Measurements from ENCODE around the gene SUN3.

The SUN3 gene, protein sequence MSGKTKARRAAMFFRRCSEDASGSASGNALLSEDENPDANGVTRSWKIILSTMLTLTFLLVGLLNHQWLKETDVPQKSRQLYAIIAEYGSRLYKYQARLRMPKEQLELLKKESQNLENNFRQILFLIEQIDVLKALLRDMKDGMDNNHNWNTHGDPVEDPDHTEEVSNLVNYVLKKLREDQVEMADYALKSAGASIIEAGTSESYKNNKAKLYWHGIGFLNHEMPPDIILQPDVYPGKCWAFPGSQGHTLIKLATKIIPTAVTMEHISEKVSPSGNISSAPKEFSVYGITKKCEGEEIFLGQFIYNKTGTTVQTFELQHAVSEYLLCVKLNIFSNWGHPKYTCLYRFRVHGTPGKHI

DNA sequence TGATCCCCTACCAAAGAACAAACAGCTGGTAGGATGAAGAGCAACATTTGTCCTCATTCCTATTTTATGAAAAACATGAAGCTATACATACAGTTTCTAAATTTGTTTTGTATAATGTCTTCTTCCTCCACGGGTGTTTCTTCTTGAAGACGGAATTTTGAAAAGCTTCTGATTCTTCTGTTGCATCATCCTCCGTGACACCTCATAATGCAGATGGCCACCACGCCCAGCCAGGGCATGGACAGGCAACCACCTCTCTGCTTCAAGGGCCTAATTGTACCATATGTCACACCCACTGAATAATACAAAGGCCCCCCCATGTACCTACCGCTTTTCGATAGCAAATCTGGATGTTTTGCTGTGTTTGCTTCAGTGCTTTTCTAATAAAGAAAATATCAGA, at the start of gene SUN3:
SUN3 (minus strand) TSS at position 170 of the 400 bp plus-strand sequence; CDS start at position 1, 169 bp downstream.
- DNase-seq (ENCODE audit: low read depth): no peak

DNA sequence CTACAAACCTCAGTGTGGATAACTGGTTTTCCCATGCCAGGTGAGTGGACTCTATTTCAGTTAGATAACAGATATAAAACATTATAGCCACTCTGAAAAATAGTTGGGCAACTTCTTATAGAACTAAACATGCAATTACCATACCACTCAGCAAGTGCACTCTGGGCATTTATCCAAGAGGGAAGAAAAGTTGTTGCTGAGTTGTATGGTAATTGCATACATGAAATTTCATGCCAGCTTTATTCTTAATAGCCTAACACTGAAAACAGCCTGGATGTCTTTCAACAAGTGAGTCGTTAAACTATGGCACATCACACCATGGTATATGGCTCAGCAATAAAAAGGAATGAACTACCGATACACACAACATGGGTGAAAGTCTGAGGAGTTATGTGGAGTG, 49.6 kb upstream of the SUN3 start:
- DNase-seq (ENCODE audit: low read depth): no peak

DNA sequence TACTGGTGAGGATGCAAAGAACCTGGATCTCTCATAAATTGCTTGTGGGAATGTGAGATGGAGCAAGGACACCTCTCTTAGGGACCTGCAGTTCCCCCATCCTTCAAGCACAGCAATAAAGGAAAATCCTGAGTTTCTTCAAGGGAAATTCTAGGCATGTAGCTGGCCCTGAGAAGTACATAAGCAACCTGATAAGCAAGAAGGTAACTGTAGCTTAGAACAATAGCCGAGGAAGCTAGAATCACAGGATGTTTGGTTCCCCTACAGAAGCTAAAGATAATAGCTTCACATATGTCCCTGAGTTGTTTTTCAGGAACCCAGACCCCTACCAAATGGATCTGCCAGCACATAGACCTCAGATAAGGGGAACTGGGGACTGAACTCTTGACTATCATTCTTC, 48.5 kb upstream of the SUN3 start:
- DNase-seq (ENCODE audit: low read depth): no peak

DNA sequence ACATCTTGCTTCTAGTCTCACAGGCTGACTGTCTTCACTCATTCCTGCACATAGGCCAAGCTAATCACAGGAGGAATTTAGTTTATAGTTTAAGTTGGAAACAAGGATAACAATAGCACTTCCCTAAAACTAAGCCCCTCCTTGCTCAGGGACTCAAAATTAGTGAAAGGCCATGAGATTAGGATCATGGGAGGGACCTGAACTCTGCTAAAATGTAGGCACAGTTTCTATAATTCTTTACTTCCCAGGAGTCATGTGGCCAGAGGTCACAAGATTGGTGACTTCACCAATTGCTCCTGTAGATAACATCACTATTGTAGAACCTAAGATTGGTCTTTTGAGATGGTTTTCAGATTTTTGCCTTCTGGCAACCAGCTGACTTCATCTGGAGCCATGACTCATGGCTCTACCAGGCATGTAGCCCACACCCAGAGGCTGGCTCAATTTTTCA, 45.3 kb upstream of the SUN3 start:
- no peak for DNase-seq (ENCODE audit: low read depth)

DNA sequence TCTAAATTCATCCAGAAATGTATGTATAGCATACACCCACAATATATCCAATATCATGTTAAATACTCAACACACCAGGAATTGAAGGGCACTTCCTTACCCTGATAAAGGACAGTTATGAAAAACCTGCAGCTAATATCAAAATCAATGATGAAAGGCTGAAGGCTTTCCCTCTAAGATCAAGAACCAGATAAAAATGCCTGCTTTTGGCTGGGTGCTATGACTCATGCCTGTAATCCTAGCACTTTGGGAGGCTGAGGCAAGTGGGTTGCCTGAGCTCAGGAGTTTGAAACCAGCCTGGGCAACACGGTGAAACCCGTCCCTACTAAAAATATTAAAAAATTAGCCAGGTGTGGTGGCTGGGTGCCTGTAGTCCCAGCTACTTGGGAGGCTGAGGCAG, 38.6 kb upstream of the SUN3 start:
- DNase-seq (ENCODE audit: low read depth): no peak

DNA sequence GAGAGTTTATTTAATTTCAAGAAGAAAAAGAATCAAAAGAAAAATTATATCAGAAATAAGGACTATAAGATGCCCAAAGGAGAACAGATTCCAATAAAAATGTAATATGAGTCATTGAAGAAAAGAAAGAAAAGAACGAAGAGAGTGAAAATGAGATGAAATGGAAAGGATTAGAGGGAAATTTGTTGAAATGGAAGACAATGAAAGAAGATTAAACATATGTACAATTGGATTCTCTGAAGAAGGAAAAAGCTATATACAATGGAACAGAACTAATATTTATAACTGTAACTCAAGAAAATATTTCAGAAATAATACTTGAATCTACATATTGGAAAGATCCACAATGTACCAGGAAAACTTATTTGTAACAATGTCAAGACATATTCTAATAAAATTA, 35.1 kb upstream of the SUN3 start:
- DNase-seq (ENCODE audit: low read depth): no peak

DNA sequence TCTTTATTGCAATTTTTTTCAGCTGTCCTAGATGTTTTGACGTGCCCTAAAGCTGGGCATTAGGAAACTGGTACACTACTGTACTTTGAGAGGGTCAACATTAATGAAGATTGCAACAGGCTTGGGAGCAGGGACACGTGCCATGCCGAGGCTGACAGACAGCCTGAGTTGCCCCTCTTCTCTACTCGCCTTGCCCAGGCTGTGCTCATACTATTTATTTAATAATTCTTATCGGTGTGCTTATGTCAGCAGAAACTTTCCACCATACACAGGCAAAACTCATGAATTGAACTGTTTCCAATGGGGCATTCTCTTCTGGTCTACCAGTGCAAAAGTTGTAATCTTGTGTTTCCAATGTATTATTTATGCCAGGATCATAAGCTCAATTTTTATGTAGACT, 30.8 kb upstream of the SUN3 start:
- DNase-seq (ENCODE audit: low read depth): no peak

DNA sequence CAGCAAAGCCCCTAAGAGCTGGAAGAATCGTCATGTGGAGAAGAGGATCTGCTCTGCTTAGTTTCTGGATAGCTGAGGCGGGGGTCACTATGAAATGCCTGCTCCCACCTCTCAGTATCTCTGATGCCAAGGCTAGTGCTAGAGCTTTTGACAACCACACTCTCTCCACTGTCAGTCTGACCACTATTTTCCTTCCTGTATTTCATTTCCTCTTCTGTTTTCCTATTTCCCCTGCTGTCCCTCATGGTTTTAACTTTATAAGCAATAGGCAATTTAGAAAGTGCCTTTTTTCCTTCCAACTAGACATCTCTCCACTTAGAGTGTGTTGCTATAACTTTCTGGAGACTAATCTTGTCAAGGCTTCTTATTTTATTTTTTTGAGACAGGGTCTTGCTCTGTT, 30.1 kb upstream of the SUN3 start:
- DNase-seq (ENCODE audit: low read depth): no peak

DNA sequence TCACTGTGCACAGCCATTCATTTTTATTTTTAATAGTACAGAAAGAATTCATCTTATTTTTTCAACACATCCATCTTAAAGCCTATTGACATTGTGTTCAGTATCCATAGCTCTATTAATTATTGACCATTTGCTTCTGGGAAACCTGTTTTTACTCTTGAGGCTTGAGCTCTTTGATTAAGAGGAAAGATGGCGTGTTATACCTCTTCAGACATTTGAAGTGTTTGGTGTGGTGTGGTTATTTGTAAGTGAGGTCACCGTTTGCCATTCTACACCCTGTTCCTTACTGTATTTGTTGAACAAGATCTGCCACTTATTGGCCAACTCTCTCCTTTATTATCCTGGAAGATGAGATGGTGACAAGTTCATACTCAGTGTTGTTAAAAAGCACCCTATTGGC, 24.8 kb upstream of the SUN3 start:
- no peak for DNase-seq (ENCODE audit: low read depth)

DNA sequence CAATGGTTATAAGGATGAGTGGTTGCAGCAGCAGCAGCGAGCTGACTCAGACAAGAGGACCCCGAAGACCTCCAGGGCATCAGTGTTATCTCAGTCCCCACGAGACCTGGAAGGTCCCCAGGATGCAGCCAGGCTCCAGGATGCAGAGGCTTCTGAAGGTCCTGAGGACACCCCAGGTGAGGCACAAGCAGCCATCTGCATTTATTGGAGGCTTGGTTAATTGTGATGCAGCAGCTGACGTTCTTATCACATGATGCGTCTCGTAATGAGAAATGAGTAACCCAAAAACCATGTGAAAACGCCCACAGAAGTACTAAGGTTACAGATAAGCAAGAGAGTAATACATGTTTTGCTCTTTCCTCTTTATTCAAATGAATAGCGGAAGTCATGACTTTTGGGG, 23.8 kb upstream of the SUN3 start:
- DNase-seq (ENCODE audit: low read depth): no peak

DNA sequence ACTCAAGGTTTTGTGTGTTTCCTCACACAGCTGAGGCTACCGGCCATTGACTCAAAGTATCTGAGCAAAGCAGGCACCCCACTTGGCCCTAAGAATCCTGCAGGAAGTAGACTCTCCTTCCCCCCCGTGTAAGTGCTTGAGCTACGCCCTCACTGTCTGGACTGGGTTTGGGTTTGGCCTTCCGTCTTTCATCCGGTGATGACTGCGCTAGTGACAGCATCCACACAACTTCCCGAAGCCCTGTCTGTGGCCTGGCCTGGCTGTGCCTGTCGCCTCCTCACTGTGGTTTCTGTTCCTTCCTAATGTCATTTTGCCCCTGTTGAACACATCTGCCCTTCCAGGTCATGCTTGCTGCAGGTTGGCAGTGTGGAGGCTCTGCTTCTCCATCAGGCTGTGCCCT, 20.9 kb upstream of the SUN3 start:
- no peak for DNase-seq (ENCODE audit: low read depth)

DNA sequence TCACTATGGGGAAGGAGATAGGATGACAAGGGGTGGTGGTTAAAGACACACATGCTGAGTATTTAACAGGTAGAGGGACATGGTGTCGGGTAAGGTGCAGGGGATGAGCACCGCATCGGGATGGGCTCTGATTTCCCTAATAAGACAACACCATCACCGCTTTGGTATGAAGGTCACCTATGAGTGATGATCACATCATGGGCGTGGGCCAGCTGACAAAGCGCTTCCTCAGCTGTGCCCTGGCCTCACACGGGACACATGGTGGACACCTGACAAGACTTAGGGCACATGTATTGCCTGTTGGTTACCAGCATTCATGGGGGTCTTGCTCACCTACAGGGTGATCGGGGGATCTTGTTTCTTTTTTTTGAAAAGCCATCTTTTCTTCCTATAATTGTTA, 19.2 kb upstream of the SUN3 start:
- DNase-seq (ENCODE audit: low read depth): no peak

DNA sequence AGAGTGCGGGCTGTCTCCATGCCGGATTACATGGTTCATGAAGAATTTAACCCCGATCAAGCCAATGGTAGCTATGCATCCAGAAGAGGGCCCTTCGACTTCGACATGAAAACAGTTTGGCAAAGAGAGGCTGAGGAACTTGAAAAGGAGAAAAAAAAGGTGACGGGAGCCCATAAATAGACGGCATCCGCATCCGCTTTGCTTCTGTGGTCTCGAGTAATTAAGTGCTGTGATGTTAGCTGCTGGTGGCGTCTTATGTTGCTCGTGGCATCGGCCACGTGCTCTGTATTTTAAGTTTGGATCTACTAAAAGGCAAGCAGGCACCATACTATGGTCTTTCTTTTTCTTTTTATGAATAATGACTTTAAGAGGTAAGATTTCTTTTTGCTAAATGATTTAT, 17.6 kb upstream of the SUN3 start:
- DNase-seq (ENCODE audit: low read depth): no peak

DNA sequence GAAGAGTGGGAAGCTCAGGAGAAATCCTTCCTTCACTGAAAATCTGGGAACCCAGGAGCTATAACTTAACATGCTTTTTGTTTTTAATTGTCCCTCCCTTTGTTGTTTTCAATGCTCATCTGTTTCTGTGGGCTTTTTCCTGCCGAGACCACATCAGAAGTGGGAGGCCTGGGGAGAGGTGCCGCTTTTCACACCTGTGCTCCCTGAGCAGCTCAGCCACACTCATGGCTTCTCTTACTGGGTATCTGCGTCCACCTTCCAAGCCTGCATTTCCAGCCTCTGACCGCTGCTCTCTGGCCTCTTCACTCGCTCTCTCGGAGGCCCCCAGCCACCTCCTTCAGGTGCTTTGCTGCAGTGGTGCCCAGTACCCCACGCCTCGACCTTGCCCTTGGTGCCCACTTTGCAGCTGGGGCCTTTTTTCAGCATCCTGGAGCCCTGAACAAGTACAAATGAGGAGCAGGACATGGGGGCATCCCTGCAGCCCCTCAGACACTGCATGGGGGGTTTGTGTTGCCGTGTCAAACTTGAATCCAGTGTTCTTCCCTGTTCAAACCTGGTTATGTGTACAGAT, 16.4 kb upstream of the SUN3 start:
- DNase-seq (ENCODE audit: low read depth): no peak

DNA sequence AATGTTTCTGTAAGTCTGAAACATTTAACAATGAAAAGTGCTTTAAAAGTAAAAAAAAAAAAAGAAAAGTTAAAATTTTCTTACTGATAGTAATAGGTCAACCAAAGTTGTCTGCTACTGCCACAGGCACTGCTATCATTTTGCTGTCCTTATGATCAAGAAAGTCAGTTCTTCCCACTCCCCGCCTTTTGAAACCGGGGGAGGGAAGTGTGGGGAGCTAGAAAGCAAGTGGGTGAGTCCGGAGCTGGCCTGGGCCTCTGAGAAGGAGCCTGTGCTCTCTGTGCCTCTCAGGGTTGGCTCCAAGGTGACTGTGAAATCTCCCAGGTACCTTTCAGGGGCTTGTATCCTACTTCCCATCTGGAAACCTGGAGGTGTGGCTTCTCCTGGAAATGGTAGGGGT, 13.7 kb upstream of the SUN3 start:
- no peak for DNase-seq (ENCODE audit: low read depth)

DNA sequence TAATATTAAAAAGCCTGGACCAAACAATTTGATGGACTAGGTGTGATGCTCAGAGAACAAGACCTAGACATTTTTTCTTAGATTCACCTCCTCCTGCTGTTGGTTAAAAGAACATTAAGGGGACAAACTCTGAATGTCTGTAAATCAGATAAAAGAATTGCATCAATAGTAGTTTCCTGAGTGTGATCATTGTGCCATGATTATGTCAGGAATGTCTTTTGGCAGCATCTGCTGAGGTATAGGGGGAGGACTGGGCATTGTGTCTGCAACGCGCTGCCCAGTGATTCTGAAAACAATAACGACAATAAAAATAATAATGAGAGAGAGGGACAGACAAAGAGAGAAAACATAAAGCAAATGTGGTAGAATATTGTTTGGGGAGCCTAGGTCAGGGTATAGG, 13.3 kb upstream of the SUN3 start:
- DNase-seq (ENCODE audit: low read depth): no peak

DNA sequence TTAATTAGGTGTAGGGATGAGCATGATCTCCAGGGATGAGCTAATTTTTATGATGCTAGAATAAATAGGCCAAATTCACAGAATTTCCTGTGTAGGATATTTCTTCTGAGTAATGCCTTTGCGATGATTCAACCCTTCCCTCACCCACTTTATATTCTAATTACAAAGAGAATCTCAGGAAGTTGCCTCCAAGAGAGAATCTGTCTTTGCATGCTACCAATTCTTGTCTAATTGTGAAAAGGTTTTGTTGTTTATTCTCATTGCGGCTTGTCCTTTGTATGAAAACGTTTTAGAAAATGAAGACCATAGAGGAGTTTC, 12.7 kb upstream of the SUN3 start:
- no peak for DNase-seq (ENCODE audit: low read depth)

DNA sequence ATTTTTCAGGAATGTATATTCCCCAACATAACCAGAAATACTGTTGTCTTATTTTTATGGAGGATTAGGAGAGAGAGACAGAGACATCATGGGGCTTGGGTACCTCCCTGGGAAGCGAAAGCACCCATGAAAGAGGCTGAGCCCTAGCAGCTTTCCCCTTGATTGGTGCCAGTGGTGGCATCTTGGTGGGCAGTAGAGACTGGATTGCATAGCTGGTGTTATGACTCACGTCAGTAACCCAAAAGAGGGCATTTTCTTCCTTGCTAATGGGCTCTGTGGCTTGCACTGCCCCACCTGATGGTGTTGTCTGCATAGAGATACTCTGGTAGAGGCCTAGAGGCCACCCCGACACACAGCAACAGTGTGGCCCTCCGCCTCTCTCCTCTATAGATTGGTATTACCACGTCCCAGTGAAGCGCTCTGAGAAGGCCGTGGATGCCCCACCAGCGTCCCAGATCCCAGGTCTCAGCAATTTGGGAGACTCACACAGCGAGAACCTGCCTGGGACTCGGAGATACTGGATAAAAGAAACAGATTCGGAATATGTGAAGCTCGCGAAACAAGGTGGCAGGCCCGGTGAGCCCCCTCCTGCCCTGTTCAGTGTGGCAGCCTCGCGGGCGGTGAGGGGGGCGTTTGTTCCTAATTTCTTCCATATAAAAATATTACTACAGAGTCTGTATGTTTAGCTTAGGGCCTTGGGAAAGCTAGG, 12.2 kb upstream of the SUN3 start:
- no peak for DNase-seq (ENCODE audit: low read depth)

DNA sequence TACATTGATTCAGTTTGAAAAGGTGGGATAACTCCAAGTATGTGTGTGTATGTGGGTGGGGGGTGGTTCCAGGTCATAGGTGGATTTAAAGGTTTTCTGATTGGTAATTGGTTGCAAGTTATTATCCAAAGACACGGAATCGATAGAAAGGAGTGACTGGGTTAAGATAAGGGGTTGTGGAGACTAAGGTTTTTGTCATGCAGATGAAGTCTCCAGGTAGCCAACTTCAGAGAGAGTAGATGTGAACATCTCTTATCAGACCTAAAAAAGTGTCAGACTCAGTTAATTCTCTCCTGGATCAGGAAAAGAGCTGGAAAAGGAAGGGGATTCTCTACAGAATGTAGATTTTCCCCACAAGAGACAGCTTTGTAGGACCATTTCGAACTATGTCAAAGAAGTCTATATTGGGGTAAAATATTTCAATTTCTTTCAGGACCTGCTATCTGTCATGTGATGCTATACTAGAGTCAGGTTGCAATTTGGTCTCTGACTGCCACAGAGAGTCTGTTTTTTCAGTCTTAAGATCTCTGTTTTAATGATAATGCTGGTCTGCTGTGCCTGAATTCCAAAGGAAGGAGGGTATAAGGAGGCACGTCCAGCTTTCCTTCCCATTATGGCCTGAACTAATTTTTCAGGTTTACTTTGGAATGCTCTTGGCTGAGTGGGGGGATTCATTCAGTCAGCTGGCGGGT, 10.1 kb upstream of the SUN3 start:
- DNase-seq (ENCODE audit: low read depth): no peak

DNA sequence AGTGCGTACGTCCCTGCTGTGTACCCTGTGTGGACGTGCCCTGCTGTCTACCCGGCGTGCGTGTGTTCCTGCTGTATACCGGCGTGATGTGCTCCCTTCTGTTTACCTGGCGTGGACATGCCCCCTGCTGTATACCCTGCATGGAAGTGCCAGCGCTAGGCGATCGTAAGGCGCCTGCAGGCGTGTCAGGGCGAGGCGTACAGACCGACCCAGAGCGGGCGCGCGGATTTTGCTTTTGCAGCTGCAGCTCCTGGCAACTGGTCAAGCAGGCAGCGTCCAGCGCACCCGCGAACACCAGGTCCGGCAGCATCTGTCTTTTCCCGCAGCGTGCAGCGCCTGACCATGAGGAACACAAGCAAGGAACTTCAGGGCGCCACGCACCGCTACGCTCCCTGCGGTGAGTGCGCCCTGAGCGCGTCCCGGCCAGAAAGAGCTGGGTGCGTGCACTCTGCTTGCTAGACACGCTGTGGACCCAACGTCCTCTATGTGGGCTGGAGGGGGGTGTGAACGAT, 7.1 kb upstream of the SUN3 start:
- no peak for DNase-seq (ENCODE audit: low read depth)

DNA sequence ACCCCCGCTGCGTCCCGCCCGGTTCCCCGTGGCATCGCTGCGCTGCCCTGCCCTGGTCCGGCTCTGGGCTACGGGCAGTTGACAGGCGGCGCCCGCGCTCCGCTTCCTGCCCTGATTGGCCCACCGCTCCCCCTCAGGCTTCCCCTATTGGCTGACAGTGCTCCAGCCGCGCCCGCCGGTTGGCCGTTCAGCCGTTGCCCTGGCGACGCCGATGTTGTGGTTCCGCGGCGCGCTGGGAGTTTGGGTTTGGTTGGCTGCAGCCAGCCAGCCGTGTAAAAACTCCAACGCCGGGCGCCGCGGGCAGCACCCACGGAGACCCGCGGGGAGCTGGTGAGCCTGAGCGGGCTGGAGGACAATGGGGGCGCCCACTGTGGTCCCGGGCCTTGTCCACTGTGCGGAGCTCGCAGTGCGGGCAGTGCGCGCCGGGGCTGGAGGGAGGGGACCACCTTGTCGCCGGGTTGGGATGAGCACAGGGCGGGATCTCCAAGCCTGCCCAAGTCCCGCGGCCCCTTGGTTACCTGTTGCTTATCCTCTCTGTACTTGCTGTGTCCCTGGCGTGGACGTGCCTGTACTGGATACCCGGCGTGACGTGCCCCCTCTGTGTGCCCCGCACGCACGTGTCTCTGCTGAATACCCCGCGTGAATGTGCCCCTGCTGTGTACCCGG, 6.5 kb upstream of the SUN3 start, which contains the start of gene C7orf57:
C7orf57 (plus strand) TSS at position 243 of the 666 bp plus-strand sequence. CDS start 766 bp downstream, outside the sequence.
- peak; percentile 68 for DNase-seq (ENCODE audit: low read depth)

DNA sequence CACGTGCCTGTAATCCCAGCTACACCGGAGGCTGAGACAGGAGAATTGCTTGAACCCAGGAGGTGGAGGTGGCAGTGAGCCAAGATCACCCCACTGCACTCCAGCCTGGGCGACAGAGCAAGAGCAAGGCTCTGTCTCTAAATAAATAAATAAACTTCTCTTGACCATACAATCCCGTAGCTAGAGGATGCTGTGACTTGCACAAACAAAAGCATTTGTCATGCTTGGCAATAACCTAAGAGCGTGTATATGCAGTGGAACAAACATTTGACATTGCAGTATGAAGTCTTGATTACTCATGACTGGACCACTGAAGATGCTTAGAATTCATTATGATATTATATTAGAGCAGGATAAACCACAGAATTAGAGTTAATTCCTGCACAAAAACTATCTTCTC, 5.0 kb upstream of the SUN3 start:
- DNase-seq (ENCODE audit: low read depth): no peak

All from stimulated activated CD8-positive, alpha-beta memory T cell treated with anti-CD3 and anti-CD28 coated beads, Interleukin-12 subunit alpha, Interleukin-12 subunit beta, amount 100 ng/mL, for 1 hour (primary cell).